RWPE2 (cell line): ENCODE data around the gene TMEM175.

Experiments
- ATAC-seq: fragments of 200-7000 bp; cut with Tn5 transposase; 3 replicates; pipeline ENCODE4 v1.9.1; 2021; ENCODE audit warnings: low read depth
- DNase-seq: peaks from one replicate; pipeline ENCODE4 v3.0.0-alpha.2; 2020; ENCODE audit warnings: low spot score
- H3K27ac ChIP-seq: fragments of 450-650 bp; 2 replicates; pipeline ENCODE4 v1.5.1; 2017; ENCODE audit warnings: mild to moderate bottlenecking; ENCODE audit not compliant: poor library complexity, severe bottlenecking
- H3K27me3 ChIP-seq: fragments of 250-450 bp; sonication (Bioruptor Pico); 2 replicates; pipeline ENCODE4 v1.5.1; 2021; ENCODE audit warnings: mild to moderate bottlenecking, moderate library complexity; ENCODE audit not compliant: insufficient read depth, poor library complexity, severe bottlenecking
- H3K36me3 ChIP-seq: fragments of 250-450 bp; sonication (Bioruptor Pico); 2 replicates; pipeline ENCODE4 v1.5.1; 2020; ENCODE audit warnings: low read depth, mild to moderate bottlenecking, moderate library complexity
- H3K4me1 ChIP-seq: fragments of 250-450 bp; sonication (Bioruptor Pico); 2 replicates; pipeline ENCODE4 v1.5.1; 2021; ENCODE audit warnings: mild to moderate bottlenecking, moderate library complexity; ENCODE audit not compliant: insufficient read depth, poor library complexity, severe bottlenecking
- H3K4me3 ChIP-seq: fragments of 250-450 bp; sonication (Bioruptor Pico); 2 replicates; pipeline ENCODE4 v1.5.1; 2021; ENCODE audit warnings: mild to moderate bottlenecking, moderate library complexity; ENCODE audit not compliant: severe bottlenecking
- H3K9me3 ChIP-seq: fragments of 250-450 bp; sonication (Bioruptor Pico); 2 replicates; pipeline ENCODE4 v1.5.1; 2021; ENCODE audit warnings: mild to moderate bottlenecking, moderate library complexity; ENCODE audit not compliant: severe bottlenecking
- CTCF ChIP-seq: fragments of 450-650 bp; IDR thresholded peaks from one replicate; pipeline ENCODE4 v1.5.1; 2017; ENCODE audit warnings: mild to moderate bottlenecking, moderate library complexity; ENCODE audit not compliant: poor library complexity, severe bottlenecking

The TMEM175 gene

GRCh38 chr4:1002131-1002630 is 69.9 kb downstream of the TMEM175 start:
- Histone ChIP-seq H3K9me3 (no peaks in the 10 kb centered on the region), H3K36me3 (no peaks in the 10 kb centered on the region), H3K4me1 (no peaks in the 10 kb centered on the region), H3K4me3 (no peak overlapping the region), H3K27me3 (peaks cover 77% of the 10 kb centered on the region), H3K27ac (no peak overlapping the region)
- DNase-seq (no peak), ATAC-seq (no peak; the same call in 2 of the 3 replicates)
- TF ChIP-seq CTCF, result no peak

DNA sequence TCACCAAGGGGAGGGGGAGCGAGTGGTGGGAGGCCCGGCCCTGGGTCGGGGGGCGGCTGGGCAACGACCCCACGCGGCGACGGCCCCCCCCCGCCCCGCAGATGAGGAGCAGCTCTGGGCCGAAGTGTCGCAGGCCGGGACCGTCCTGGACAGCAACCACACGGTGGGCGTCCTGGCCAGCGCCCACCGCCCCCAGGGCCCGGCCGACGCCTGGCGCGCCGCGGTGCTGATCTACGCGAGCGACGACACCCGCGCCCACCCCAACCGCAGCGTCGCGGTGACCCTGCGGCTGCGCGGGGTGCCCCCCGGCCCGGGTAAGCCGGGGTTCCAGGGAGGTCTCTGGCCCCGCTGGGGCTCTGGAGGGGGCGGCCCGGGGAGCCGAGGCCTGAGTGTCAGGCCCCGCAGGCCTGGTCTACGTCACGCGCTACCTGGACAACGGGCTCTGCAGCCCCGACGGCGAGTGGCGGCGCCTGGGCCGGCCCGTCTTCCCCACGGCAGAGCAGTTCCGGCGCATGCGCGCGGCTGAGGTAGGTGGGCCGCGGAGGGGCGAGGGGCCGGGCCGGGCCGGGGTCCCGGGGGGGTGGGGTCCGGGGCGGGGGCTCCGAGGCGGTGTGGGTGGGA is 70.5 kb downstream of the TMEM175 start:
- H3K27me3 ChIP-seq, result peaks cover 75% of the 10 kb centered on the region
- no peak for TF ChIP-seq CTCF
- no peaks in the 10 kb centered on the region for H3K36me3 ChIP-seq
- DNase-seq (no peak), ATAC-seq (no peak)
- H3K9me3 ChIP-seq, result no peaks in the 10 kb centered on the region
- H3K4me1 ChIP-seq, result no peaks in the 10 kb centered on the region
- H3K27ac ChIP-seq, result no peak overlapping the region
- H3K4me3 ChIP-seq, result no peak overlapping the region

DNA sequence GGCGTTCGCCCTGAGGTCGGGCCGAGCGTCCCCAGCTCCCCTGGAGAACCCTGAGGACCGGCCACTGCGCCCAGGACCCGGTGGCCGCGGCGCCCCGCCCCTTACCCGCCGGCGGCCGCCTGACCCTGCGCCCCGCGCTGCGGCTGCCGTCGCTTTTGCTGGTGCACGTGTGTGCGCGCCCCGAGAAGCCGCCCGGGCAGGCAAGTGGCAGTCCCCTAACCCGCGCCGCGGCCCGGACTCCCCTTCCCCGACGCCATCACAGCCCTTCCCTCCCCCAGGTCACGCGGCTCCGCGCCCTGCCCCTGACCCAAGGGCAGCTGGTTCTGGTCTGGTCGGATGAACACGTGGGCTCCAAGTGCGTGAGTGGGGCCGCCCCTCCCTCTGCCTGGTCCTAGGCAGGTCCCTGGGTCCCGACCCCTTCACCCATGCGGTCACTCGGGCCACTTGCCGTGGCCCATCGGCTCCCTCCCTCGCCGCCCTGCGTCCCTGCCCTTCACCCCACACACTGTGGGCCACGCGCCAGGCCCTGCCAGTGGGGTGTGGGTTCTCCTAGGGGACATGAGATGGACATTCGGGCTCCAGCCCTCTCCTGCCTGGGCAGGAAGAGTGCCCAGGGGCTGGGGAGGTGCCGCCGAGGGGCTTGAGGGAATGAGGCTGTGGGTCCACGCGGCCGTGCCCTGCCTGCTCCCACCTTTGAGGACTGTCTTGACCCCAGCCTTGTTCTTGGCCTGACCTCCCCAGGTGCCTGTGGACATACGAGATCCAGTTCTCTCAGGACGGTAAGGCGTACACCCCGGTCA is 71.2 kb downstream of the TMEM175 start:
- Histone ChIP-seq H3K9me3 (no peaks in the 10 kb centered on the region), H3K4me1 (no peaks in the 10 kb centered on the region), H3K27me3 (peaks cover 74% of the 10 kb centered on the region), H3K27ac (no peak overlapping the region), H3K36me3 (no peaks in the 10 kb centered on the region), H3K4me3 (no peak overlapping the region)
- no peak for TF ChIP-seq CTCF
- ATAC-seq, result no peak
- no peak for DNase-seq

GRCh38 chr4:1004071-1004418 is 71.8 kb downstream of the TMEM175 start:
- TF ChIP-seq CTCF, result no peak
- Histone ChIP-seq H3K27ac (no peak overlapping the region), H3K4me1 (no peaks in the 10 kb centered on the region), H3K4me3 (no peak overlapping the region), H3K9me3 (no peaks in the 10 kb centered on the region), H3K36me3 (no peaks in the 10 kb centered on the region), H3K27me3 (peaks cover 74% of the 10 kb centered on the region)
- no peak for ATAC-seq
- no peak for DNase-seq
